ENCODE measurements around the gene TBX2.

Gene TBX2

DNA sequence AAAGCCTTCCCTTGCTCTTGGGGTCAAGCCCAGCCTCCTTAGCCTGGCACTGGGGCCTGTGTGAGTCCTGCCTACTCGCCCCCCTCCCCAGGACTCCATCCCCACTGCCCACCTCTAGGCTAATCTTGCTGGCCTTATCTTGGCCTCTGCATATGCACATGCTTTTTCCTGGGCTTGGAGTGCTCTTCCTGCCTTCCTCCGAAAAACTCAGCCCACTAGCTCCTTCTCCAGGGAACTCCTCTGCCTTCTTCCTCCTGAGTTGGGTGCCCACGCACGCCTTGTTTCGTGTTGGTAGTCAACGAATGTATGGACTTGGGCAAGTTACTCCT, 16.5 kb downstream of the TBX2 start:
- no peak overlapping the region for H3K4me3 ChIP-seq (ENCODE audit: control insufficient read depth, low read depth, low read length)
- TF ChIP-seq, protein P1, sequence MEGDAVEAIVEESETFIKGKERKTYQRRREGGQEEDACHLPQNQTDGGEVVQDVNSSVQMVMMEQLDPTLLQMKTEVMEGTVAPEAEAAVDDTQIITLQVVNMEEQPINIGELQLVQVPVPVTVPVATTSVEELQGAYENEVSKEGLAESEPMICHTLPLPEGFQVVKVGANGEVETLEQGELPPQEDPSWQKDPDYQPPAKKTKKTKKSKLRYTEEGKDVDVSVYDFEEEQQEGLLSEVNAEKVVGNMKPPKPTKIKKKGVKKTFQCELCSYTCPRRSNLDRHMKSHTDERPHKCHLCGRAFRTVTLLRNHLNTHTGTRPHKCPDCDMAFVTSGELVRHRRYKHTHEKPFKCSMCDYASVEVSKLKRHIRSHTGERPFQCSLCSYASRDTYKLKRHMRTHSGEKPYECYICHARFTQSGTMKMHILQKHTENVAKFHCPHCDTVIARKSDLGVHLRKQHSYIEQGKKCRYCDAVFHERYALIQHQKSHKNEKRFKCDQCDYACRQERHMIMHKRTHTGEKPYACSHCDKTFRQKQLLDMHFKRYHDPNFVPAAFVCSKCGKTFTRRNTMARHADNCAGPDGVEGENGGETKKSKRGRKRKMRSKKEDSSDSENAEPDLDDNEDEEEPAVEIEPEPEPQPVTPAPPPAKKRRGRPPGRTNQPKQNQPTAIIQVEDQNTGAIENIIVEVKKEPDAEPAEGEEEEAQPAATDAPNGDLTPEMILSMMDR (conservative IDR thresholded peaks at IDR 0.05; ENCODE audit: control insufficient read depth, insufficient read depth, low read depth, low read length): no peak
- no peak for DNase-seq (ENCODE audit: low read depth)

DNA sequence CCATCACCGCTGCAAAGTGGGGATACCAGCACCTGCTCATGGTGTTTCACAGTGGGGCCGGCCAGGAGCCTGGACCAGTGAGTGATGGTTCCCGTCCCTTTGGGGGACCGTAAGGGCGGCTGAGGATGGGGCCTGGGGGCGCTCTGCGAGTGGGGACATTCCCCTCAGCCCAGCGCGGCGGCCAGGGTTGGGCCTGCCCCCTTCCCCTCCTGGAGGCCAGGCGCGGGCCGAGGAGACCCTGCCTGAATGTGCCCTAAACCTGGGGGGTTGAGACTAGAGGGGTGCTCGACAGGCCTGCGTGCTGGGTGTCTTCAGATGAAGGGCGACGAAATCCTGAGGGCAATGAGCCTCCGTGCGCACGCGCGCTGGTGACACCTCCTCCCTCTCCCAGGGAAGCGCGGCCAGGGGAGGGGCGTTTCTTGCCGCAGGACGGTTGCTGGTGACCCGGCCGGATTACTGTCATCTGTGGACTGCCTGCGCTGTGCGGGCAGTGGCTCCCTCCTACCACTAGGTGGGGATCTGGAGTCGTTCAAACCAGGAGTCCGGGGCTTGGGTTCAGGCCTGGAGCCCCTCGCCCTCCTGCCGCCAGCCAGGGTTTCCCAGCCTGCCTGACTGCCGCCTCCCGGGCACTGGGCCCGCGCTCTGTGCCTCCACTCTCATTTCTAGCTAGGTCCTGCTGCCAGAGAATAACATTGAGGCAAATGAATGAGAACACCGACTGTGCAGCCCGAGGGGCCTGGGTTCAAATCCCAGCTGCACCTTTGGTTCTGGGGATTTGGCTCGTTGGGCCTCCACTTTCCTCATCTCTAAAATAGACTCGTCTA, 17.1 kb downstream of the TBX2 start:
- DNase-seq (ENCODE audit: low read depth): peak; percentile 84
- peak overlapping the region; percentile 24 for H3K4me3 ChIP-seq (ENCODE audit: control insufficient read depth, low read depth, low read length)
- TF ChIP-seq, protein P1 (conservative IDR thresholded peaks at IDR 0.05; ENCODE audit: control insufficient read depth, insufficient read depth, low read depth, low read length): peak; percentile 85

DNA sequence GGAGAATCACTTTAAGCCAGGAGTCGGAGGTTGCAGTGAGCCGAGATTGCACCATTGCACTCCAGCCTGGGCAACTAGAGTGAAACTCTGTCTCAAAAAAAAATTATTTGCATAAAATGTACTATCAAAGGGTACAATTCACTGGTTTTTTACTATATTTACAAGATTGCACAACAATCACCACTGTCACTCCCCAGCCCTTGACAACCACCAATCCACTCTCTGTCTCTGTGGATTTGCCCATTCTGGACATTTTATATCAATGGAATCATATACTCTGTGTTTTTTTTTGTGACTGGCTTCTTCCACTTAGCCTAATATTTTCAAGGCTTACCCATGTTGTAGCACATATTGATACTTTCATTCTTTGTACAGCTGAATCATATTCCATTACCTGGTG, 18.8 kb downstream of the TBX2 start:
- H3K4me3 ChIP-seq (ENCODE audit: control insufficient read depth, low read depth, low read length): no peak overlapping the region
- DNase-seq (ENCODE audit: low read depth): no peak
- TF ChIP-seq, protein P1 (conservative IDR thresholded peaks at IDR 0.05; ENCODE audit: control insufficient read depth, insufficient read depth, low read depth, low read length): no peak

DNA sequence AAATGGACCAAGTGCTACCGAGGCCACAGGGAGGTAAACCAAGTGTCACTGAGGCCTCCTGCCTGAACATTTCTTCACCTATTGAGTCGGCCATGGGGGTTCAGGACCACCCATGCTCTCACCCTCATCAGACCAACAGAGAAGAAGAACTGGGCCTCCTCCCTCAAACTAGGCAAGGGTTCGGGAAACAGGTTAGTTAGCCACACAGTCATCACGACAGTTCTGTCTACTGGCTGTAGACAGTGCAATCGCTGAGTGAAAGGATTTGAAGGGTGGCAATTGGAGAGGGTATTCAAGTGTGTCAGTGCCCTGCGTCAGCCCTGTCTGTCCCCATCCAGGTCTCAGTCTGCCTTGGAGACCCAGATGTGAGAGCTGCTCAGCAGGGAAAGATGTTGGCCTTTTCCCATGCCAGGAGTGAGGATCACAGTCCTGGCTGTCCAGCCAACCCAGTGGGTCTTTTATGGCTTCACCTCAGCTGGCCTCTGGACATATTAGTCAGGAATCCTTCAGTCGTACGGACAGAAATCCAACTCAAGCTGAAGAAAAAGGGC, 19.9 kb downstream of the TBX2 start:
- TF ChIP-seq, protein P1 (conservative IDR thresholded peaks at IDR 0.05; ENCODE audit: control insufficient read depth, insufficient read depth, low read depth, low read length): no peak
- no peak for DNase-seq (ENCODE audit: low read depth)

DNA sequence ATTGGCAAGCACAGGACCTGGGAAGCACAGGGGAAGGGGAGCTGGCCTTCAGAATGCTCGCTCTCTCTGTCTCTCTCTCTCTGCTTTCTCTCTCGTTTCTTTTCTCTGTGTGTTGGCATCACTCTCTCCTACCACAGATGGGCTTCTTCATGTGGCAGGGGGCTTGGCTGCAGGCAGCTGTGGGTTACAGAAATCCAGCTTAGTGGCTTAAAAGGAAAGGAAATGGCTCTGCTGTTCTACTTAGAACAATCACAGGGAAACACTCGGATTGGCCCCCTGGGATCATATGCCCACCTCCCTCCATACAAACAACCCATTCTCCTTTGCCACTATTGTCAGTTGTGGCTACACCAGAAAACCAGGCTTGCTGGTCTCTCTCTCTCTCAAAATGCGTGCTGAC, 20.4 kb downstream of the TBX2 start:
- TF ChIP-seq, protein P1 (conservative IDR thresholded peaks at IDR 0.05; ENCODE audit: control insufficient read depth, insufficient read depth, low read depth, low read length): no peak
- H3K4me3 ChIP-seq (ENCODE audit: control insufficient read depth, low read depth, low read length): no peak overlapping the region
- DNase-seq (ENCODE audit: low read depth): no peak

More for the DNA sequence above, 19.9 kb downstream of the TBX2 start:
- H3K4me3 ChIP-seq (ENCODE audit: control insufficient read depth, low read depth, low read length): no peak overlapping the region

DNA sequence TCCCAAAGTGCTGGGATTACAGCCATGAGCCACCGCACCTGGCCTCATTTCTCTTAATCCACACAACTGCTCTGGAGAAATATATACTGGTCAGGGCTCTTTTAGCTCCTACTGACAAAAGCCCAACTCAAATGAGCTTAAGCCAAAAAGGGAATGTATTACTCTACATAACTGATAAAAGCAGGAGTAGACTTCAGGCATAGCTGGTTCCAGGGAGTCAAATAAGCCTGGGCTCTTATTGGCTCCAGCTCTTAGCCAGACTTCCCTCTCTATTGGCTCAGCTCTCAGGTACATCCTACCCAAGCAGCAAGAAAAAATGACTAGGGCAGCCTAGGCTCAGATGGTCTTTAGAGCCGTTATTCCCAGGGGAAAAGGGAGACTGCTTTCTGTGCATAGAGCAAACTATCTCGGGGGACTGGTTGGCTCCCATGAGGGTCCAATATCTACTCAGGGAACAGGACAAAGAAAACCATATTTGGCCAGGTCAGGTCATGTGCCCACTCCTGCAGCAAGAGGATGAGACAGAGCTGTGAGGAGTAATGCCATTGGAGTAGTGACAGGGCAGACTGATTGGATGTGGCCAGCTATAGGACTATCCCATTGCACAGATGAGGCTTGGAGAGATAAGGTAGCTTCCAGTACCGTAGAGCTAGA, 21.2 kb downstream of the TBX2 start:
- H3K4me3 ChIP-seq (ENCODE audit: control insufficient read depth, low read depth, low read length): no peak overlapping the region
- TF ChIP-seq, protein P1 (conservative IDR thresholded peaks at IDR 0.05; ENCODE audit: control insufficient read depth, insufficient read depth, low read depth, low read length): no peak
- no peak for DNase-seq (ENCODE audit: low read depth)
